K562 (cell line): ENCODE results near the gene MED13L. TPM values are rescaled to one million over a fixed set of nuclear protein-coding genes. Genes with fewer than 3 reads are reported as not detected.

ENCODE experiments used
- ATAC-seq: fragments of 200-7000 bp; cut with Tn5 transposase; 3 replicates; pipeline ENCODE4 v1.9.1; 2020; ENCODE audit warnings: moderate library complexity
- BruUV-seq: library from RNA; stranded (reverse); fragments of 400-500 nt; replicated peaks from 2 replicates; lab custom pipeline; 2021; lab: Mats Ljungman, UMichigan
- CTCF ChIA-PET: fragments of 300-600 bp; formaldehyde crosslinking; extraction: SDS; loops from one replicate; lab custom pipeline; 2021; ENCODE audit warnings: low intra/inter-chr PET ratio; lab: Yijun Ruan, JAX
- POLR2A ChIA-PET: fragments of 300-600, 350-650 bp; sonication (Branson Sonifier 250); formaldehyde crosslinking; extraction: SDS; loops from one replicate; lab custom pipeline; 2021; ENCODE audit warnings: antibody characterized with exemption, inconsistent platforms; lab: Yijun Ruan, JAX
- DNase-seq, 4 experiments: peaks; one replicate each; pipeline versions ENCODE4 v3.0.0 to v3.0.0-alpha.2; 2011 to 2018; ENCODE audit warnings: low spot score in 3 of 4, mixed read lengths in 3 of 4; ENCODE audit errors: extremely low read depth in 1 of 4
- FAIRE-seq: peaks from 2 replicates; lab custom pipeline; 2011; peaks lifted over from hg19 to GRCh38; lab: Jason Lieb, UNC
- H2AFZ ChIP-seq: 2 replicates; pipeline ENCODE4 v1.6.0; 2011; ENCODE audit warnings: low read depth, low read length, control low read depth, inconsistent platforms
- H3K27ac ChIP-seq: fragments of 200-600 bp; 3 replicates; pipeline ENCODE4 v1.8.0; 2011; ENCODE audit warnings: low read depth, mild to moderate bottlenecking, control low read depth, inconsistent platforms, low read length, moderate library complexity, mixed read lengths; ENCODE audit errors: extremely low read depth
- H3K27me3 ChIP-seq, 2 experiments: fragments of 300-600 bp in 1 of 2; 2 replicates in 1 of 2; 3 replicates in 1 of 2; pipeline versions ENCODE4 v1.6.0 to v1.8.0; 2011; ENCODE audit warnings: inconsistent platforms in 2 of 2, low read length in 2 of 2, mild to moderate bottlenecking in 1 of 2, mixed read lengths in 1 of 2, moderate library complexity in 1 of 2; ENCODE audit not compliant: control insufficient read depth in 2 of 2, insufficient read depth in 2 of 2
- H3K36me3 ChIP-seq: fragments of 300-600 bp; 3 replicates; pipeline ENCODE4 v1.8.0; 2011; ENCODE audit warnings: mild to moderate bottlenecking, low read length, inconsistent platforms; ENCODE audit not compliant: control insufficient read depth, insufficient read depth
- H3K4me1 ChIP-seq, 2 experiments: fragments of 200-600 bp in 1 of 2; replicated peaks in 1 of 2; 2 replicates in 1 of 2; 3 replicates in 1 of 2; pipeline versions ENCODE4 v1.5.1 to v1.8.0; 2011; ENCODE audit warnings: inconsistent platforms in 2 of 2, low read length in 2 of 2, mild to moderate bottlenecking in 1 of 2, mixed read lengths in 1 of 2, moderate library complexity in 1 of 2; ENCODE audit not compliant: control insufficient read depth in 2 of 2, insufficient read depth in 2 of 2
- H3K4me2 ChIP-seq: 2 replicates; pipeline ENCODE4 v1.6.1; 2011; ENCODE audit warnings: low read length, control low read depth, inconsistent platforms, mixed read lengths; ENCODE audit not compliant: insufficient read depth
- H3K4me3 ChIP-seq: fragments of 200-600 bp; sonication (generic), shearing (Covaris generic); 2 replicates; pipeline ENCODE4 v1.5.1; 2016; ENCODE audit warnings: control low read depth, inconsistent platforms
- H3K79me2 ChIP-seq: fragments of 200-600 bp; 3 replicates; pipeline ENCODE4 v1.8.0; 2011; ENCODE audit warnings: low read length, inconsistent platforms; ENCODE audit not compliant: control insufficient read depth, insufficient read depth
- H3K9ac ChIP-seq, 2 experiments: 2 replicates each; pipeline versions ENCODE4 v1.6.0 to v1.6.1; 2011; ENCODE audit warnings: low read depth in 2 of 2, low read length in 2 of 2, control low read depth in 1 of 2, inconsistent platforms in 1 of 2, mild to moderate bottlenecking in 1 of 2, mixed read lengths in 1 of 2; ENCODE audit not compliant: insufficient read depth in 1 of 2
- H3K9me1 ChIP-seq: one replicate; pipeline ENCODE4 v1.6.0; 2011; ENCODE audit warnings: inconsistent platforms, mild to moderate bottlenecking, low read length, moderate library complexity; ENCODE audit not compliant: control insufficient read depth, insufficient read depth
- H3K9me3 ChIP-seq: replicated peaks from 2 replicates; pipeline ENCODE4 v1.5.1; 2011; ENCODE audit warnings: low read depth, low read length, inconsistent platforms; ENCODE audit not compliant: control insufficient read depth, insufficient read depth
- H4K20me1 ChIP-seq: replicated peaks from 2 replicates; pipeline ENCODE4 v1.6.1; 2011; ENCODE audit warnings: low read length, inconsistent platforms, mixed read lengths; ENCODE audit not compliant: control insufficient read depth, insufficient read depth
- BCL6 ChIP-seq: fragments of 250-450 bp; sonication (Bioruptor Pico); IDR thresholded peaks from 2 replicates; pipeline ENCODE4 v1.4.0; 2020
- EZH2 ChIP-seq: IDR thresholded peaks from 2 replicates; pipeline ENCODE4 v1.6.1; 2012; ENCODE audit warnings: low read depth, mild to moderate bottlenecking, inconsistent platforms, low read length, borderline replicate concordance
- JUNB ChIP-seq: fragments of 450-650 bp; formaldehyde crosslinking; conservative IDR thresholded peaks from 2 replicates; pipeline ENCODE4 v1.4.0; 2020; ENCODE audit warnings: mild to moderate bottlenecking
- POLR2AphosphoS5 ChIP-seq: IDR thresholded peaks from 2 replicates; pipeline ENCODE4 v1.6.1; 2011; ENCODE audit warnings: mild to moderate bottlenecking, low read depth, low read length, moderate library complexity; ENCODE audit not compliant: control insufficient read depth, insufficient read depth
- SMARCE1 ChIP-seq: fragments of 450-650 bp; IDR thresholded peaks from 2 replicates; pipeline ENCODE4 v1.7.1; 2016; ENCODE audit warnings: mild to moderate bottlenecking
- TAF9B ChIP-seq: fragments of 450-650 bp; IDR thresholded peaks from 2 replicates; pipeline ENCODE4 v1.6.1; 2018; ENCODE audit warnings: mild to moderate bottlenecking; ENCODE audit not compliant: partially characterized antibody
- ZFPM2 ChIP-seq: fragments of 250-450 bp; sonication (Bioruptor Pico); IDR thresholded peaks from 2 replicates; pipeline ENCODE4 v1.5.1; 2022; ENCODE audit warnings: mild to moderate bottlenecking
- ZNF197 ChIP-seq: fragments of 200-800 bp; sonication (Bioruptor generic); IDR thresholded peaks from 2 replicates; pipeline ENCODE4 v1.6.1; 2016; ENCODE audit warnings: low read depth, missing genetic modification characterization, missing compliant biosample characterization
- WGBS: fragments of 100-300 bp; shearing (Covaris generic); methylation state at CpG from one replicate; pipeline ENCODE4 v1.1.6; 2016; ENCODE audit warnings: low coverage, mixed read lengths; ENCODE audit not compliant: insufficient coverage; ENCODE audit errors: missing lambda C conversion rate; 5-methylcytosine and 5-hydroxymethylcytosine counted together
- in situ Hi-C: fragments of 300-500 bp; cut with MboI; formaldehyde crosslinking; loops from 4 replicates; pipeline ENCODE4 v1.15.0; 2018; ENCODE audit warnings: inconsistent platforms, mixed read lengths
- intact Hi-C: fragments of 100-400 bp; cut with micrococcal nuclease; formaldehyde crosslinking; loops from 2 replicates; pipeline ENCODE4 v1.14.2; 2022
- polyA plus RNA-seq, 8 experiments: library from polyadenylated mRNA; depleted of rRNA in 4 of 8; stranded (reverse) in 5 of 8; unstranded in 3 of 8; fragments of >200 nt; fragmentation: Nextera tagmentation in 2 of 8; fragmentation: Illumina TruSeq in 1 of 8; extraction: Ambion mirVana in 2 of 8; extraction: Trizol in 1 of 8; gene quantifications; 2 replicates each; pipeline versions ENCODE4 v1.2.1 to v1.2.3, GENCODE V29; 2011 to 2014; ENCODE audit warnings: inconsistent platforms in 1 of 8, missing spikeins in 1 of 8
- total RNA-seq, 7 experiments: library from RNA; depleted of rRNA in 6 of 7; stranded (reverse); fragments of >200 nt in 6 of 7; fragmentation: Illumina TruSeq in 2 of 7; extraction: Trizol in 2 of 7; gene quantifications; 2 replicates each; pipeline versions ENCODE4 v1.2.1 to v1.2.3, GENCODE V29; 2011 to 2021; ENCODE audit warnings: low replicate concordance in 1 of 7
- TF ChIP-seq, protein P1 (sequence below): fragments of 200-400 bp; formaldehyde crosslinking; IDR thresholded peaks from 2 replicates; pipeline ENCODE4 v1.6.1; 2017; ENCODE audit warnings: mild to moderate bottlenecking, low read depth, low read length, moderate library complexity
- TF ChIP-seq, protein P2 (sequence below): fragments of 450-650 bp; IDR thresholded peaks from 2 replicates; pipeline ENCODE4 v1.7.0; 2016; ENCODE audit warnings: borderline replicate concordance
- TF ChIP-seq, protein P3 (sequence below): fragments of 250-450 bp; sonication (Bioruptor Pico); IDR thresholded peaks from 2 replicates; pipeline ENCODE4 v1.5.0; 2021; ENCODE audit warnings: mild to moderate bottlenecking, moderate library complexity

Gene MED13L
- total and polyA plus RNA-seq, 9 of the 15 experiments (the other 6 are each of a cell fraction or from before 2014, with no cell fraction given) = 13.4 to 90.3 (median 36.9) TPM

DNA sequence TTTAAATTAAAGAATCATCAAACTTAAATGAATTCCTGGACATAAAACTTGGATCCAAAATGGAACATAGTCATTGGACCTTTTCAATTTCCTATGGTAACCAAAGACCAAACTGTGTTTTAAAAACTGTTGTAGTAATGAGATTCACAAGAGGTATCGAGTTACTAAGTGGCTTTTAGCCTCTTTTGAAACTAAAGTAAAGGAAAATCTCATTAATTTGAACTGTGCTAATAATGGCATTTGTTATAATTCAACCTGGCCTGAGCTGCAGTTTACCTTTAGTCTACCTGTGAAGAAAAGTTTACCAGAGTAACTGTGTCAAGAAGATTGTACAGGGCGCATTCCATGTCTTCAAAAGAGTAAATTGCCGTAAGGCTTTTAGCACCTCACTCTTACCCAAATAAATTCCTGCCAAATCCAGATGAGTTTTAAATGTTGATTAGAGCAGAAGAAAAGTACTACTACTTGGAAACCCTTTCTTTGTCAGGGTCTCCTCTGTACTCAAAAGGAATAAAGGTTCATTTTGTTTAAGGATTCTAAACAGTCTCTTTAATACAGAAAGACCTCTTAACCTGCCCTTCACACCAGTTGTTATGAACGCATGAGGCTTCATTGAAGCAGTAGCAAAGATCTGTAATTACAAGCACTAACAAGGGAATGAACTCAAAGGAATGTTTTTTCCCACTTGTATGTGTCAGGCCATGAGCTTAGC is 17.1 kb upstream of the MED13L start (continued):
- TF ChIP-seq, protein P1, sequence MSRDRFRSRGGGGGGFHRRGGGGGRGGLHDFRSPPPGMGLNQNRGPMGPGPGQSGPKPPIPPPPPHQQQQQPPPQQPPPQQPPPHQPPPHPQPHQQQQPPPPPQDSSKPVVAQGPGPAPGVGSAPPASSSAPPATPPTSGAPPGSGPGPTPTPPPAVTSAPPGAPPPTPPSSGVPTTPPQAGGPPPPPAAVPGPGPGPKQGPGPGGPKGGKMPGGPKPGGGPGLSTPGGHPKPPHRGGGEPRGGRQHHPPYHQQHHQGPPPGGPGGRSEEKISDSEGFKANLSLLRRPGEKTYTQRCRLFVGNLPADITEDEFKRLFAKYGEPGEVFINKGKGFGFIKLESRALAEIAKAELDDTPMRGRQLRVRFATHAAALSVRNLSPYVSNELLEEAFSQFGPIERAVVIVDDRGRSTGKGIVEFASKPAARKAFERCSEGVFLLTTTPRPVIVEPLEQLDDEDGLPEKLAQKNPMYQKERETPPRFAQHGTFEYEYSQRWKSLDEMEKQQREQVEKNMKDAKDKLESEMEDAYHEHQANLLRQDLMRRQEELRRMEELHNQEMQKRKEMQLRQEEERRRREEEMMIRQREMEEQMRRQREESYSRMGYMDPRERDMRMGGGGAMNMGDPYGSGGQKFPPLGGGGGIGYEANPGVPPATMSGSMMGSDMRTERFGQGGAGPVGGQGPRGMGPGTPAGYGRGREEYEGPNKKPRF = no peak
- no peak for TF ChIP-seq JUNB (CRISPR knock-in tag)

DNA sequence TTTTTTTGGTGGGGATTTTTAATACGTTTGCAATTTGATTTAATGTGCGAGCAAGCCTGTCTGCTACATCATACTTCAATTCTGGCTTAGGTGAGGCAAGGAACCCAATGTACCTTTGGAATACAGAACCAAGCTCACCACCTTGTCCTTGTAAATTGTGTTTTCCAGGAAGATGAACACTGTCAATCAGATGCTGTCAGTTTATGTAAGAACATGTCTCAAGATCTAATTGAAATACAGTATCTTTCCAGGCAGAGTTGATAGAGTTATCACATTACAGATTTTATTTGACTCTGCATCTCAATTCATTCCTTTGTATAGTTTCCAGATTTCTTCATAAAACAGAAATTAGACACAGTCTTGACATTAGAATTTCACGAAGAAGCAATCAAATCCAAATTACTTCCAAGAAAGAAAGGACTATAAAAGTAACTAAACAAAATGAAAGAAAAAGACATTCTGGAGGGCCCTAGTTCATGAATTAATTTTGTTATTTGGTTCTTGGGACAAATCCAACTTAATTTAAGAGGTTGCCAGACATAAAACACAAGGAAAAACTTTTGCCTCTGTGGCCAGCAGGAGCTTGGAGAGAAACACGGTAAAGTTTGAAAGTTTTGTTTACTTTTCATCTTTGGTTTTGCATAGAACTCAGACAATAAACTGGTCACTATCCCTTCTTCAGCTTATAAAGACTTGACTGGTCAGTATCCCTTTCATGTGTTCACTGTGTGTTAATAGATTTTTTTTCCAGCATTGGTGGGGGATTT is 16.4 kb upstream of the MED13L start:
- CTCF ChIA-PET = no interaction called here
- POLR2A ChIA-PET = interaction anchor here (0.7 to 1.3 kb wide), 4 partner anchors 9 to 96 kb away, joined by 3 read pairs; no protein-coding TSS in a partner anchor

More for the DNA sequence above, 16.4 kb upstream of the MED13L start:
- no peak overlapping the region for H3K4me3 ChIP-seq
- ATAC-seq (no peak), DNase-seq (no peak), FAIRE-seq (no peak)
- H4K20me1 ChIP-seq = no peaks in the 10 kb centered on the region
- no peaks in the 10 kb centered on the region for H3K9me3 ChIP-seq
- H3K27me3 ChIP-seq = no peaks in the 10 kb centered on the region
- 0 out of 2 replicates have a peak overlapping the region, but pooled peaks have one; percentile 0 for H2AFZ ChIP-seq
- no peak overlapping the region for H3K9ac ChIP-seq
- BruUV-seq = no TSS peak
- in situ Hi-C loops = no loop called here
- no peak overlapping the region for H3K27ac ChIP-seq
- H3K79me2 ChIP-seq = no peaks in the 10 kb centered on the region
- intact Hi-C loops = no loop called here
- no peaks in the 10 kb centered on the region for H3K9me1 ChIP-seq
- no peak overlapping the region for H3K4me2 ChIP-seq
- TF ChIP-seq POLR2AphosphoS5 (no peak), TAF9B (no peak), ZNF197 (no peak), ZFPM2 (CRISPR knock-in tag) (no peak), SMARCE1 (no peak), BCL6 (CRISPR knock-in tag) (no peak), EZH2 (no peak)
- TF ChIP-seq, protein P2, sequence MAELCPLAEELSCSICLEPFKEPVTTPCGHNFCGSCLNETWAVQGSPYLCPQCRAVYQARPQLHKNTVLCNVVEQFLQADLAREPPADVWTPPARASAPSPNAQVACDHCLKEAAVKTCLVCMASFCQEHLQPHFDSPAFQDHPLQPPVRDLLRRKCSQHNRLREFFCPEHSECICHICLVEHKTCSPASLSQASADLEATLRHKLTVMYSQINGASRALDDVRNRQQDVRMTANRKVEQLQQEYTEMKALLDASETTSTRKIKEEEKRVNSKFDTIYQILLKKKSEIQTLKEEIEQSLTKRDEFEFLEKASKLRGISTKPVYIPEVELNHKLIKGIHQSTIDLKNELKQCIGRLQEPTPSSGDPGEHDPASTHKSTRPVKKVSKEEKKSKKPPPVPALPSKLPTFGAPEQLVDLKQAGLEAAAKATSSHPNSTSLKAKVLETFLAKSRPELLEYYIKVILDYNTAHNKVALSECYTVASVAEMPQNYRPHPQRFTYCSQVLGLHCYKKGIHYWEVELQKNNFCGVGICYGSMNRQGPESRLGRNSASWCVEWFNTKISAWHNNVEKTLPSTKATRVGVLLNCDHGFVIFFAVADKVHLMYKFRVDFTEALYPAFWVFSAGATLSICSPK = no peak
- TF ChIP-seq, protein P3, sequence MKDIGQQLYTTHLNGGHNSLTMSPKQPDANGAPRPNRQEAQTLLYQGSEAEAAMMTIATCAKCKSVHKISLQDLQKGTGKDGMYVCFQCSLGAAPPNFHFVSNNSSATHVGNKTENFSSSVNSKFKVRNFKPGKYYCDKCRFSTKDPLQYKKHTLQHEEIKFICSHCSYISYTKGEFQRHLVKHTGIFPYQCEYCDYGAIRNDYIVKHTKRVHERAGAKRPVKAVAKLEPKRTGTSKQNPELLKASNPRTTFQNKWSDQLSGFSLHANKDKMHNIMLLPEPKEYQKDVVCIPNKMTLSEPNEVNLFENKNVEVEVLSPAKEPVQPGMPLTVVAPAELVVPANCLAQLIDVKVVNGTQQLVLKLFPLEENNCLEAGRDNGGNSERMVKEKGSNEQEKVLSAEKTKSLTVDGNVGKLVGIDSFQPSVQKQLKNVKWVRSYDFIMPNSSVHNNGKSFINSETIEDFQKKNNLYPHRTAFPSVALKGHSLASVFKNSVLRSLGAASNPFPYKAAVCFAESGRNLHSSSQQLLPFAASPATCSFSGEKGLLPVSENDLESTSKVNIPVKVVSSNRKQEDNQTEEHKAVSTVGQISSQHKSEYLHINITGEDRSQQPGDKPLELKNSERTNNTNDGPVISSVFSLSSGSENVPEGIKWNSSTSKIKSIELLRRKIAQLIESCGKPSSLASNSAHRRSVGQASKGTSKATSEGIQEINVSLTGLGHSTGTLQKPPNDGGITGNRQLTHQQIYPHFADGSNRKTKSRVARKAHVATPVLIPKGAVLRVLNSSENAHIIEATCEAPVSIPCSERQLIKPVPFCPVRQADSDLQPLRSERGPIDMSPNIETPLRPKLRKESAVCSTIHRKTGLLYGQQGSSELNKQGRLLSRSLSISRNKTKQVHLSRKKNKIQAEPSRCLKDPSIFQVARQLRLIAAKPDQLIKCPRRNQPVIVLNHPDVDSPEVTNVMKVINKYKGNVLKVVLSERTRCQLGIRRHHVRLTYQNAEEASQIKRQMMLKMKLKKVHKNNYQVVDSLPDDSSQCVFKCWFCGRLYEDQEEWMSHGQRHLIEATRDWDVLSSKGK (CRISPR knock-in tag) = no peak
- WGBS = 43% methylated on average over 4 of the region's 4 CpGs
- no peaks in the 10 kb centered on the region for H3K36me3 ChIP-seq
- H3K4me1 ChIP-seq = no peaks in the 10 kb centered on the region
